ENCODE results near the gene ARRDC5.
"Not testable (repeated sequence)": the region's sequence is repeated elsewhere in the genome, so short reads cannot be mapped to it uniquely, and the experiment has no call there.

GRCh38 chr19:4938461-4938860, 35.8 kb upstream of the ARRDC5 start:
- TF ChIP-seq, protein P1, sequence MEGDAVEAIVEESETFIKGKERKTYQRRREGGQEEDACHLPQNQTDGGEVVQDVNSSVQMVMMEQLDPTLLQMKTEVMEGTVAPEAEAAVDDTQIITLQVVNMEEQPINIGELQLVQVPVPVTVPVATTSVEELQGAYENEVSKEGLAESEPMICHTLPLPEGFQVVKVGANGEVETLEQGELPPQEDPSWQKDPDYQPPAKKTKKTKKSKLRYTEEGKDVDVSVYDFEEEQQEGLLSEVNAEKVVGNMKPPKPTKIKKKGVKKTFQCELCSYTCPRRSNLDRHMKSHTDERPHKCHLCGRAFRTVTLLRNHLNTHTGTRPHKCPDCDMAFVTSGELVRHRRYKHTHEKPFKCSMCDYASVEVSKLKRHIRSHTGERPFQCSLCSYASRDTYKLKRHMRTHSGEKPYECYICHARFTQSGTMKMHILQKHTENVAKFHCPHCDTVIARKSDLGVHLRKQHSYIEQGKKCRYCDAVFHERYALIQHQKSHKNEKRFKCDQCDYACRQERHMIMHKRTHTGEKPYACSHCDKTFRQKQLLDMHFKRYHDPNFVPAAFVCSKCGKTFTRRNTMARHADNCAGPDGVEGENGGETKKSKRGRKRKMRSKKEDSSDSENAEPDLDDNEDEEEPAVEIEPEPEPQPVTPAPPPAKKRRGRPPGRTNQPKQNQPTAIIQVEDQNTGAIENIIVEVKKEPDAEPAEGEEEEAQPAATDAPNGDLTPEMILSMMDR (tag by site-specific recombination; IDR thresholded peaks at IDR 0.05), result not testable (repeated sequence)
- not testable (repeated sequence) for TF ChIP-seq ZNF473 (tag by site-specific recombination; IDR thresholded peaks at IDR 0.05); BCL11A (tag by site-specific recombination; IDR thresholded peaks at IDR 0.05; ENCODE audit: low read depth)

Data from HEK293 (cell line).